A549 treated with DMSO at 1 μM for 4 hours (cell line): ENCODE data around the gene ATP8A1. TPM values are rescaled to one million over a fixed set of nuclear protein-coding genes. Genes with fewer than 3 reads are reported as not detected.

Experiments
- total RNA-seq: library from RNA; stranded (reverse); fragments of 200-300 nt; extraction: Qiagen RNA extraction; gene quantifications from 5 replicates; pipeline ENCODE4 v1.2.3, GENCODE V29; 2022; ENCODE audit warnings: low read depth

The ATP8A1 gene
- total RNA-seq: 0.02 to 0.13 TPM (median 0.07 TPM) in 5 replicates

DNA sequence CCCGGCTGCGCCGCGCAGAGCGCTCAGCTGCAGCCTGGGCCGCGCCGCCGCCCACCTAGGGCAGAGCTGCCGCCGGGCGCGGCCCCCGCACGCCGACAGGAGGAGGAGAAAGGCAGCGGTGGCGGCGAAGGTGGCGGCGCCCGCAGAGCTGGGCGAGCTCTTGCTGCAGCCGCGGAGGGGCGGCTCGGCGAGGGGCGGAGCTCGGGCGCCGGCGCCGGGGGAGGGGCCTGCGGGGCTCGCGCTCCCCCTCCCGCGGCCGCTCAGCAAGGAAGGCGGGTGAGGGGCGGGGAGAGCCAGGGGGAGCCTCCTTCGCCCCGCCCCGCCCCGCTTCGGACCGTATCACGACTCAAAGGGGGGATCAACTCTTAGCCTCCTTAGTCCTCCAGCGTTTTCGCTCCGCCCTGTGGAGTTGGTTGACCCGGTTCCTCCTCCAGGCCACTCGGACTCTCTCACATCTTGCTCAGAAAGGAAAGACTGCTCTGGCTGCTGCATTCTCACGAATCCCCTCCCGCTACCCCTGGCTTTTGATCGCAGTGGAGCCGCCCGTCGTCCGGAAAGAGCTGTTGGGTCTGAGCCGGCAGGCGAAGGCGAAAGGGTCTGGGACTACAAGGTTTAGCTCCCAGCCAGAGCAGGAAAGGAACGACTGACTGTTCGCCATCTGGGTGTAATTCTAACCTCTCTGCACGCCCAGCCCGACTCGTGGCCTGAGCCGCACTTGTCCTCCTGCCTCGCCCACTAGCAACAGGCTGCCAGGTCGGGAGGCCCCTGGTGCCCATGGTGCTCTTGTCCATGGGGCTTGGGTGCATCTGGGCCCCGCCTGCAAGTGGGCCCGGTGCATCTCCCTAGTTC is at the start of gene ATP8A1:
Gene ATP8A1 (minus strand): TSS at position 162 of the 849 bp plus-strand sequence. CDS start 232 bp downstream, outside the sequence.

DNA sequence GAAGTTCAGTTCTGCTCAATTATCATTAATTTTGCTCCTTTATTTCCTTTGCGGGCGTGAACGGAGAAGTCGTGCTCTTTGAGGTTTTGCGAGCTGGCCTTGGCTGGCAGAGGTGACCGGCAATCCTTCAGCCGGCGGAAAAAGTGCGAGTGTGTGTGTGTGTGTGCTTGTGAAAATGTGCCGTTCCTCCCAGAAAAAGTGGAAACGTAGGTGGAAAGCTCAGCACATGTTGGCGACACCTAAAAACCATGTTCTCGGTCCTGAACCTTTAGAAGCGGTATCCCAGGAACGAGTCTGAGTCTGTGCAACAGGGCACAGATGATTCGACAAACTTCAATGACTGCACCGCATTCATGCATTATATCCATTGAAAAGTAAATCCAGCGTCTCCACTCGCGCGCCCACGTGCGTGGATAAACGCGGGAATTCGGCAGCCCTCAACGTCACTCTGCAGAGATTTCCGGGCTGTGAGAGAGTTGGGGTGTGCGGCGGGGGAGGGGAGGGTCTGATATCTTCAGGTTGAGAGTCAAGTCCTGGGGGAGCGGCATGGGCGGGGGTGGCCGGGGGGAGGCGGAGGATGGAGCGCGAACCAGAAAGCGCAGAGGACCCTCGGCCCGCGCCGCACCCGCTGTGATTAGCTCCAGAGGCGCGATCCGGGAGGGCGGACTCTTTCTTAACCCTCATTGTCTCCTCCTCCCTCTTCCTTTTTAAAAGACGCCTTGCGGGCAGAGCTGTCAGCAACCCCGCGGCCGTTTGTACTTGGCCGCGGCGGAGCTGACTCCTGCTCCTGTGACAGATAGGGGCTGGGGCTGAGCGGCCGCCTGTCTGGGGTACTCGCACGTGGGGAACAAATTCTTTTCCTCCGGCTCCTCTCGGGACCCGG is 259.9 kb downstream of the ATP8A1 start, which contains the start of gene SHISA3:
Gene SHISA3 (plus strand): TSS at position 737 of the 883 bp plus-strand sequence. CDS start 569 bp downstream, outside the sequence.

Other genes with a start within 250 kb of the ATP8A1 start
- gene GRXCR1, start 235.6 kb upstream of the ATP8A1 start, total RNA-seq: not detected in 5 replicates